ENCODE measurements around the gene TRAPPC10.
A peak's percentile ranks its signal among the peaks of the same experiment; 100 is the strongest.

Gene TRAPPC10

GRCh38 chr21:44062380-44062779, 50.3 kb downstream of the TRAPPC10 start:
- no peaks in the 10 kb centered on the region for H3K9me3 ChIP-seq (ENCODE audit: control insufficient read depth in 2 of 2, low read length in 2 of 2)
- H3K27me3 ChIP-seq (ENCODE audit: control insufficient read depth in 2 of 2, insufficient read depth in 2 of 2, low read length in 2 of 2): no peaks in the 10 kb centered on the region
- no peak overlapping the region for H3K9ac ChIP-seq (ENCODE audit: low read depth in 1 of 2, low read length in 2 of 2)
- H3K36me3 ChIP-seq (ENCODE audit: control insufficient read depth in 2 of 2, insufficient read depth in 2 of 2, low read length in 2 of 2): peaks cover 50 to 69% of the 10 kb centered on the region in 2 donors
- no peak overlapping the region for H3K27ac ChIP-seq (ENCODE audit: low read depth in 2 of 2, low read length in 2 of 2)
- peaks cover 0 to 5% of the 10 kb centered on the region in 2 donors for H3K4me1 ChIP-seq (ENCODE audit: control insufficient read depth in 2 of 2, insufficient read depth in 2 of 2, low read length in 2 of 2)
- no peak overlapping the region for H3K4me3 ChIP-seq (ENCODE audit: low read length in 2 of 2)

GRCh38 chr21:44063151-44063912, 51.2 kb downstream of the TRAPPC10 start:
- no peaks in the 10 kb centered on the region for H3K27me3 ChIP-seq (ENCODE audit: control insufficient read depth in 2 of 2, insufficient read depth in 2 of 2, low read length in 2 of 2)
- no peaks in the 10 kb centered on the region for H3K9me3 ChIP-seq (ENCODE audit: control insufficient read depth in 2 of 2, low read length in 2 of 2)
- no peak overlapping the region for H3K4me3 ChIP-seq (ENCODE audit: low read length in 2 of 2)
- no peak overlapping the region for H3K9ac ChIP-seq (ENCODE audit: low read depth in 1 of 2, low read length in 2 of 2)
- peaks cover 0 to 5% of the 10 kb centered on the region in 2 donors for H3K4me1 ChIP-seq (ENCODE audit: control insufficient read depth in 2 of 2, insufficient read depth in 2 of 2, low read length in 2 of 2)
- no peak overlapping the region for H3K27ac ChIP-seq (ENCODE audit: low read depth in 2 of 2, low read length in 2 of 2)
- peaks cover 45 to 63% of the 10 kb centered on the region in 2 donors for H3K36me3 ChIP-seq (ENCODE audit: control insufficient read depth in 2 of 2, insufficient read depth in 2 of 2, low read length in 2 of 2)

GRCh38 chr21:44064852-44065403, 52.8 kb downstream of the TRAPPC10 start:
- Histone ChIP-seq H3K9ac (ENCODE audit: low read depth in 1 of 2, low read length in 2 of 2) (no peak overlapping the region), H3K27me3 (ENCODE audit: control insufficient read depth in 2 of 2, insufficient read depth in 2 of 2, low read length in 2 of 2) (no peaks in the 10 kb centered on the region), H3K4me3 (ENCODE audit: low read length in 2 of 2) (no peak overlapping the region), H3K27ac (ENCODE audit: low read depth in 2 of 2, low read length in 2 of 2) (peak overlapping the region in 1 of 2 donors; percentile 43), H3K9me3 (ENCODE audit: control insufficient read depth in 2 of 2, low read length in 2 of 2) (no peaks in the 10 kb centered on the region), H3K4me1 (ENCODE audit: control insufficient read depth in 2 of 2, insufficient read depth in 2 of 2, low read length in 2 of 2) (peaks cover 0 to 5% of the 10 kb centered on the region in 2 donors), H3K36me3 (ENCODE audit: control insufficient read depth in 2 of 2, insufficient read depth in 2 of 2, low read length in 2 of 2) (peaks cover 39 to 55% of the 10 kb centered on the region in 2 donors)

- H3K27me3 ChIP-seq (ENCODE audit: control insufficient read depth in 2 of 2, insufficient read depth in 2 of 2, low read length in 2 of 2): no peaks in the 10 kb centered on the region
- no peak overlapping the region for H3K9ac ChIP-seq (ENCODE audit: low read depth in 1 of 2, low read length in 2 of 2)
- H3K4me3 ChIP-seq (ENCODE audit: low read length in 2 of 2): no peak overlapping the region
- H3K27ac ChIP-seq (ENCODE audit: low read depth in 2 of 2, low read length in 2 of 2): peak overlapping the region in 1 of 2 donors; percentile 43
- H3K4me1 ChIP-seq (ENCODE audit: control insufficient read depth in 2 of 2, insufficient read depth in 2 of 2, low read length in 2 of 2): peaks cover 0 to 5% of the 10 kb centered on the region in 2 donors
- H3K36me3 ChIP-seq (ENCODE audit: control insufficient read depth in 2 of 2, insufficient read depth in 2 of 2, low read length in 2 of 2): peaks cover 38 to 55% of the 10 kb centered on the region in 2 donors
- no peaks in the 10 kb centered on the region for H3K9me3 ChIP-seq (ENCODE audit: control insufficient read depth in 2 of 2, low read length in 2 of 2)
Observed at GRCh38 chr21:44065428-44065827, 53.3 kb downstream of the TRAPPC10 start.

GRCh38 chr21:44066116-44066515, 54.0 kb downstream of the TRAPPC10 start:
- Histone ChIP-seq H3K4me1 (ENCODE audit: control insufficient read depth in 2 of 2, insufficient read depth in 2 of 2, low read length in 2 of 2) (peaks cover 0 to 5% of the 10 kb centered on the region in 2 donors), H3K9ac (ENCODE audit: low read depth in 1 of 2, low read length in 2 of 2) (no peak overlapping the region), H3K9me3 (ENCODE audit: control insufficient read depth in 2 of 2, low read length in 2 of 2) (no peaks in the 10 kb centered on the region), H3K4me3 (ENCODE audit: low read length in 2 of 2) (no peak overlapping the region), H3K36me3 (ENCODE audit: control insufficient read depth in 2 of 2, insufficient read depth in 2 of 2, low read length in 2 of 2) (peaks cover 38 to 55% of the 10 kb centered on the region in 2 donors), H3K27me3 (ENCODE audit: control insufficient read depth in 2 of 2, insufficient read depth in 2 of 2, low read length in 2 of 2) (no peaks in the 10 kb centered on the region), H3K27ac (ENCODE audit: low read depth in 2 of 2, low read length in 2 of 2) (peak overlapping the region in 1 of 2 donors; percentile 43)

GRCh38 chr21:44067011-44067839, 55.1 kb downstream of the TRAPPC10 start:
- H3K4me1 ChIP-seq (ENCODE audit: control insufficient read depth in 2 of 2, insufficient read depth in 2 of 2, low read length in 2 of 2): peaks cover 0 to 5% of the 10 kb centered on the region in 2 donors
- no peak overlapping the region for H3K27ac ChIP-seq (ENCODE audit: low read depth in 2 of 2, low read length in 2 of 2)
- no peak overlapping the region for H3K4me3 ChIP-seq (ENCODE audit: low read length in 2 of 2)
- no peak overlapping the region for H3K9ac ChIP-seq (ENCODE audit: low read depth in 1 of 2, low read length in 2 of 2)
- H3K9me3 ChIP-seq (ENCODE audit: control insufficient read depth in 2 of 2, low read length in 2 of 2): no peaks in the 10 kb centered on the region
- H3K36me3 ChIP-seq (ENCODE audit: control insufficient read depth in 2 of 2, insufficient read depth in 2 of 2, low read length in 2 of 2): peaks cover 35 to 53% of the 10 kb centered on the region in 2 donors
- no peaks in the 10 kb centered on the region for H3K27me3 ChIP-seq (ENCODE audit: control insufficient read depth in 2 of 2, insufficient read depth in 2 of 2, low read length in 2 of 2)

- no peaks in the 10 kb centered on the region for H3K27me3 ChIP-seq (ENCODE audit: control insufficient read depth in 2 of 2, insufficient read depth in 2 of 2, low read length in 2 of 2)
- peaks cover 36 to 37% of the 10 kb centered on the region in 2 donors for H3K36me3 ChIP-seq (ENCODE audit: control insufficient read depth in 2 of 2, insufficient read depth in 2 of 2, low read length in 2 of 2)
- H3K9ac ChIP-seq (ENCODE audit: low read depth in 1 of 2, low read length in 2 of 2): no peak overlapping the region
- no peak overlapping the region for H3K27ac ChIP-seq (ENCODE audit: low read depth in 2 of 2, low read length in 2 of 2)
- peaks cover 0 to 5% of the 10 kb centered on the region in 2 donors for H3K4me1 ChIP-seq (ENCODE audit: control insufficient read depth in 2 of 2, insufficient read depth in 2 of 2, low read length in 2 of 2)
- H3K9me3 ChIP-seq (ENCODE audit: control insufficient read depth in 2 of 2, low read length in 2 of 2): no peaks in the 10 kb centered on the region
- no peak overlapping the region for H3K4me3 ChIP-seq (ENCODE audit: low read length in 2 of 2)
Observed at GRCh38 chr21:44070391-44070790, 58.3 kb downstream of the TRAPPC10 start.

- Histone ChIP-seq H3K27me3 (ENCODE audit: control insufficient read depth in 2 of 2, insufficient read depth in 2 of 2, low read length in 2 of 2) (no peaks in the 10 kb centered on the region), H3K9ac (ENCODE audit: low read depth in 1 of 2, low read length in 2 of 2) (no peak overlapping the region), H3K9me3 (ENCODE audit: control insufficient read depth in 2 of 2, low read length in 2 of 2) (no peaks in the 10 kb centered on the region), H3K4me1 (ENCODE audit: control insufficient read depth in 2 of 2, insufficient read depth in 2 of 2, low read length in 2 of 2) (no peaks in the 10 kb centered on the region), H3K27ac (ENCODE audit: low read depth in 2 of 2, low read length in 2 of 2) (no peak overlapping the region), H3K36me3 (ENCODE audit: control insufficient read depth in 2 of 2, insufficient read depth in 2 of 2, low read length in 2 of 2) (peaks cover 33 to 34% of the 10 kb centered on the region in 2 donors), H3K4me3 (ENCODE audit: low read length in 2 of 2) (no peak overlapping the region)
Observed at GRCh38 chr21:44071359-44072104, 59.4 kb downstream of the TRAPPC10 start.

- Histone ChIP-seq H3K4me3 (ENCODE audit: low read length in 2 of 2) (no peak overlapping the region), H3K27me3 (ENCODE audit: control insufficient read depth in 2 of 2, insufficient read depth in 2 of 2, low read length in 2 of 2) (no peaks in the 10 kb centered on the region), H3K36me3 (ENCODE audit: control insufficient read depth in 2 of 2, insufficient read depth in 2 of 2, low read length in 2 of 2) (peaks cover 33% of the 10 kb centered on the region in 2 donors), H3K9me3 (ENCODE audit: control insufficient read depth in 2 of 2, low read length in 2 of 2) (no peaks in the 10 kb centered on the region), H3K9ac (ENCODE audit: low read depth in 1 of 2, low read length in 2 of 2) (no peak overlapping the region), H3K27ac (ENCODE audit: low read depth in 2 of 2, low read length in 2 of 2) (no peak overlapping the region), H3K4me1 (ENCODE audit: control insufficient read depth in 2 of 2, insufficient read depth in 2 of 2, low read length in 2 of 2) (no peaks in the 10 kb centered on the region)
Observed at GRCh38 chr21:44072111-44072510, 60.0 kb downstream of the TRAPPC10 start.

Measured in mucosa of rectum (tissue), 2 donors.